ENCODE results near the gene DCD.
"Not testable (repeated sequence)": the region's sequence is repeated elsewhere in the genome, so short reads cannot be mapped to it uniquely, and the experiment has no call there.

The DCD gene

DNA sequence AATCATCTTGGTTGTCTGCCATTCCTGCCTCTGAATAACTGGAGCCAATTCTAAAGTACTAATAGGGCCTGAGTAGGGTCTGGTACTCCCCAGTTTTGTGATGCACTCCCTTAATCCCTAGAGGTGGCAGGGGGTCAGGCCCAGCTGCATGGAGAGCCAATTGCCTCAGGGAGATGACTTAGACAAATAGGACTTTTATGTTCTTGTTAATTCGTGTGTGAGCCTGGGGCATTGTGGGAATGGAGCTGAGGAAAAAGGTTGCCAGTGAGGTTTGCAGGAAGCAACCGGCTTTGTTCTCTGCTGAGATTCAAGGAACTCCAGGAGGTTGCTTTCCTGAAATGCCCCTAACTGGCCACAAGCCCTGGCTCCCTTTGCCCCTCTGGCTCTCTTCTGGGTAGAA lies 6.8 kb upstream of the DCD start:
- DNase-seq (ENCODE audit: low read depth in 3 of 3, low spot score in 1 of 3): no peak

- no peak for DNase-seq (ENCODE audit: low read depth in 3 of 3, low spot score in 1 of 3)
These were observed 4.9 kb upstream of the DCD start for GRCh38 chr12:54653025-54653424.

DNA sequence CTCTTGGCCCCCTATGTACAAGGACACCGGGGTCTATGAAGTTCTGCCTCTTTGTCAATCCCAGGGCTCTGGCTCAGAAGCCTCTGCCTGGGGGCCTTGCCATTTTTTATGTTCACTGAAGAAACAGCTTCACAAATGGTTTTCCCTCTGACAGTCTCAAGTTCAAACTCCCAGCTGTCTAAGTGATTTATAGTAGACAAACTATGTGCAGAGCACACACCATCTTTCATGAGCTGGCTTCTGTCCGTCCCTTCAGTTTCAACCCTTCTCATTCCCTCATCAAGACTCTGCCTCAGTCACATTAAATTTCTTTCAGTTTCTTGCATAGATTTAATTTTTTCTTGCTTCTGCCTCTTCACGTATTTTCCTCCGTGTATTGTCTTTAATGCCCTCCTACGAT lies 2.7 kb upstream of the DCD start:
- no peak for DNase-seq (ENCODE audit: low read depth in 3 of 3, low spot score in 1 of 3)

DNA sequence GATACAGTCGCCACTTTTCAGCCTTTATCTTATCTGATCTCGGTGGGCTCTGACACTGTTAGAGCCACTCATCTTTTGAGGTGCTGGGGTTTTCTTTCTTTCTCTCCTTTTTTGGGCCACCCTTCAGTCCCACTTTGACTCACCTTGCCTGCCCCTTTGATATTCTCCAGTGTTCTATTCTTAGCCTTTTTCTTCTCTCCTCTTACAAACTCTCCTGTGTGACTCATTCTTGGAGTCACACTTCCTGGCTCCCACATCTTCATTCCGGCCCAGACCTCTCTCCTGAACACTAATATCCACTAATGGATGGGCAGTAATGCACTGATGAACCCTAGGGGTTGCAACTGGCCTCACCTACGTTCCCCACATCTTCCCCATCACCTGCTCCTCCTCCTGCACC lies 2.2 kb upstream of the DCD start:
- no peak for DNase-seq (ENCODE audit: low read depth in 3 of 3, low spot score in 1 of 3)

DNA sequence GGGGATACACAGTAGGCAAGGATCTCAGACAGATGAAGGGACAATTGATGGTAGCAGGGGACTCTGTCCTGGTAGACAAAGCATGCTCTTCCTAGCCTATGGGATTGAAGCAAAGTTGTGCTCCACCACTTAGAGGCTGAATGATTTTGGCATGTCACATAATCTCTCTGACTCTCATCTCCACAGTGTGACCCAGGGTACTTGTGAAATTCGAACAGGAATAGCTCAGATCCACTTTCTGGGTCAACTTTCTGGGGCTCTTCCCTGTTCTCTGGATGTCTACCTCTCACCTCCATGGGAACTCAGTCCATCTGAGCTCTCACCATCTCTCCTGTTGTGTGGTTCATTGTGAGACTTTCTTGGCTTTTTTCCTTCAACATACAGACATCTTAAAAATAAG lies 1.7 kb upstream of the DCD start:
- DNase-seq (ENCODE audit: low read depth in 3 of 3, low spot score in 1 of 3): no peak

GRCh38 chr12:54641554-54641953 lies 6.6 kb downstream of the DCD start:
- DNase-seq (ENCODE audit: low read depth in 3 of 3, low spot score in 1 of 3): no peak

- DNase-seq (ENCODE audit: low read depth in 3 of 3, low spot score in 1 of 3): no peak
These were observed 7.1 kb downstream of the DCD start for GRCh38 chr12:54641089-54641488.

GRCh38 chr12:54639112-54639511 lies 9.1 kb downstream of the DCD start:
- not testable (repeated sequence) for DNase-seq (ENCODE audit: low read depth in 3 of 3, low spot score in 1 of 3)

DNA sequence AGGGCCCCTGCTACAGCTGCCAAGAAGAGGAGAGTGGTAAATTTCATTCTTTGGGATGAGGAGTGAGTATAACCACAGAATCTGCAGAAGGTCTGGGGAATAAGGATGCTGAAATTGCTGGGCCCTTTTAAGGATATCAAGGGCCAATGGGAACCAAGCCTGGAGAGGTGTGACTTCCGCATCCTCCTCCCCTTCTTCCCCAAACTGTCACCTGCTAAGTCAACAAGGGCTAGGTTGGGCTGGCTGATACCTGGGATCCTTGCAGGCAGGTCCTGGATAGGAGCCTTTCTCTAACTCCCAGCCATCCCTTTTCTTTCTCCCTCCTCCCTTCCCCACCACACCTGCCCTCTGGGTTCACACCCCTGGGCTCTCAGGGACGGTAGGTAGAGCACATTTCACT lies 13.4 kb downstream of the DCD start, which contains the start of gene LACRT:
TSS of gene LACRT (minus strand) at position 101 of the 400 bp plus-strand sequence. CDS start at position 47, 54 bp downstream.
- DNase-seq (ENCODE audit: low read depth in 3 of 3, low spot score in 1 of 3): no peak

DNA sequence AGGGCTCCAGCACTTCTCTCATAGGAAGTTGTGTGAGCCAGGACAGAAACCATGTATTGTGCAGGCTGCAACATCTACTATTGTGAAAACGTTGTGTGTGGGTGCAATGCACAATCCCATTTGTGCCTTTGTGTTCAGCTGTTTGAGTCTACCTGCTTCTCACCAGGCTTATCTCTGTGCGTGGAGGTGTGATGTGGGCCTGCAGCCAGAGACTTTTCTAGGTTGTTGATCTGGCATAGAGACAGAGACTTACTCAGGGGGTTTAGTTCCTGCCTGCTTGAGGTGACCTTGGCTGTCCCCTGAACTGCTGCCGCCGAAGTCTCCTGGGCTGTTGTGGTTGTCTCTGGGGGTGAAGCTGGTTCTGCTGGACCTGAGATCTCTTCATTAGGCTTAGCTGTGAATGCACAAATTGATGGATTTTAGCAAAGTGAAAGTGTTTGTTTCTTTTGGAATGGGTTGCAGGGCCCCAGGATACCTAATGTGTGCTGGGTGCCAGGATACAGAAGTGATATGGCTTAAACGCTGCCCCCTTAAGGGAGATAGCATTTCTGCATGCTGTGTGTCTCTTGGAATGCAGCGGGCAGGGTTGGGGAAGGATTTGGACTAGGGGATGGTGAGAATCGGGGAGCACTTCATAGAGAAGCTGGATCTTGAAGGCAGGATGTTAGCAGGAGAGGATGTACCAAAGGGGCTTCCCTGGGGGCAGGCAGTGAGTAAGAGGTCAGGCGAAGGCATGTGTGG lies 16.0 kb downstream of the DCD start:
- DNase-seq (ENCODE audit: low read depth in 3 of 3, low spot score in 1 of 3): no peak

GRCh38 chr12:54631551-54631950 lies 16.6 kb downstream of the DCD start:
- DNase-seq (ENCODE audit: low read depth in 3 of 3, low spot score in 1 of 3): no peak

DNA sequence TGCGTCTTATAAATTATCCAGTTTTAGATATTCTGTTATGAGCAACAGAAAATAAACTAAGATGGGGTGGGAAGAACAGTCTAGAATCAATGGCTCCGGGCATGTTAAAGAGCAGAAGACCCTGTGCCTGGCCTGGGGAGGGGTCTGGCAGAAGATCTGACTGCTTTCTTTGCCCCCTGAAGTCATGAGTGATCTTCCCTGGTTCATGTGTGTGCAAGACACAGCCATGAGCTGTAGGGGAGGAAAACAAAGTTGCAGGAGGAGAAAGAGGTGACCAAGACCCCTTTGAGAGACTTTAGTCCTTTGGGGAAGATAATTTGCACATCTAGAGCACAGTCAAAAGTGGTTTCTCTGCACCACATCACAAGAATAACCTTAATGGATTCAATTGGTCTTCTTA lies 18.2 kb downstream of the DCD start:
- no peak for DNase-seq (ENCODE audit: low read depth in 3 of 3, low spot score in 1 of 3)

DNA sequence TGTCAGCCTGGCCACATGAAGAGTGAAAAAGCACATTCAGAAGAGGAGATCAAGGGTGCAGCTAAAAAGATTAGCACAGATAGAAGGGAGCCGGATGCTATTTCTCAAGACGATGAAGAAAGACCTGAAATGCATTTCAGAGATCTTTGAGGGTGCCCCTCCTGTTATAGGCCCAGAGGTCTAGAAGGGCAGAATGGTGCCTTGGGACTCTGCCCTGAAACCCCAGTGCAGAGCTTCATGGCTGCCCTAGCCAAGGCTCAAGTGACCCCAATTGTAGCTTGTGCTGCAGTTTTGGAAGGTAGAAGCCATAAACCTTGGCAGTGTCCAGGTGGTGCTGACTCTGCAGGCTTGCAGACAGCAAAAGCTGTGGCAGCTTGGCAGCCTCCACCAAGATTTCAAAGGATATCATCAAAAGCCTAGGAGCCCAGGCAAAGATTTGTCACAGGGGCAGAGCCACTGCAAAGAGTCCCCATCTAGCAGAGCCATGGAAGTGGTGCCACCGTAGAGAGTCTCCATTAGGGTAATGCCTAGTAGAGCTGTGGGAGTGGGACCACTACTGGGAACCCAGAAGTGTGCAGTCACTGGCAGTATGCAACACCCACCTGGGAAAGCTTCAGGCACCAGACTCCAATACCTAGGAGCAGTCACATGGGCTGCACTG lies 19.8 kb downstream of the DCD start:
- no peak for DNase-seq (ENCODE audit: low read depth in 3 of 3, low spot score in 1 of 3)

GRCh38 chr12:54627304-54627703 lies 20.9 kb downstream of the DCD start:
- DNase-seq (ENCODE audit: low read depth in 3 of 3, low spot score in 1 of 3): no peak

DNA sequence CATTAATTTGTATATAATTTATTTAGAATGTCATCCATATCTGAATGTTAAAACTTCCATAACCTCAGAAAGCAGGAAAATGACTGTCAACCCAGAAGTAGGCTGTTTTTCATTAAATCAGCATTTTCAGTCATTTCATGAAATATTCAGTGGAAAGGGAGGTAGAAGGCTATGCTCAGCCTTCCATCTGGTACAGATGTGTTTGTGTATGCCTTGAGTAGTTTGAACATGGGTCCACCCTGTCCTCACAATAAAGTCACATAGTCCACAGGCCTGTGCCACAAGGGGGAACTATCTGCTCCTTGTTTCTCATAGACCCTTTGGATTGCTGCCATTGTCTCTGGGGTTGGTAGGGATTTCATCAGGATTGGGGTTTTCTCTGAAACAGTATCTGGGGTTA lies 22.6 kb downstream of the DCD start:
- no peak for DNase-seq (ENCODE audit: low read depth in 3 of 3, low spot score in 1 of 3)

DNA sequence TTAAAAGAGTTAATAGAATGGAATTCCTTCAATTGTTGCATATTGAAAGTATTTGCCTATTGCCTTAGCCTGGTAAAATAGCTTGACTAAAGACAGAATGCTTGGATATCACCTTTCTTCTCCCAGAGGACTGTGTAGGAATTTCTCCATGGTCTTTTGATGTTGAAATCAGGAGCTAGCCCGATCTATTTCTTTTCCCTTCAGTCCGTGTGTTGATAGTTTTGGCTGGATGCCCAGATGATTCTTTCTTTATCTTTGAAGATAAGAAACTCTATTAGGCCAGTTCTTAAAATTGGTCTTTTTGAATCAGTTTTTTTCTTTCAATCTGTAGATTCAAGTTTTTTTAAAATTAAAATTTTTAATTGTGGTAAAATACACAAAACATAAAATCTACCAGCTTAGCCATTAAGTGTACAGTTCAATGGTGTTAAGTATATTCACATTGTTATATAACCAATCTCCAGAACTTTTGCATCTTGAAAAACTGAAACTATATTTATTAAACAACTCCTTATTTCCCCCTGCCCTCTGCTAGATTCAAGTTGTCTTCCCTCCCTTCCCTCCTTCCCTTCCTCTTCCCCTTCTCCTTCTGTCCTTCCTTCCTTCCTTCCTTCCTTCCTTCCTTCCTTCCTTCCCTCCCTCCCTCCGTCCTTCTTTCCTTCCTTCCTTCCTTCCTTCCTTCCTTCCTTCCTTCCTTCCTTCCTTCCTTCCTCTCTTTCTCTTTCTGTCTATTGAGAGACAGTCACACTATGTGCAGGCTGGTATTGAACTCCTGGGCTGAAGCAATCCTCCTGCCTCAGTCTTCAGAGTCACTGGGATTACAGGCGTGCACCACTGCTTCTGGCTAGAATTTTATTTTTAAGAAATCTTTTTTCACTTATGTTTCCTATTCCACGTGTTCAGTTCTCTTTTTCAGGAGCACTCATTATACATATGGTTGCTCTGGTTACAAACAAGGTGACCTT lies 23.6 kb downstream of the DCD start:
- DNase-seq (ENCODE audit: low read depth in 3 of 3, low spot score in 1 of 3): no peak

DNA sequence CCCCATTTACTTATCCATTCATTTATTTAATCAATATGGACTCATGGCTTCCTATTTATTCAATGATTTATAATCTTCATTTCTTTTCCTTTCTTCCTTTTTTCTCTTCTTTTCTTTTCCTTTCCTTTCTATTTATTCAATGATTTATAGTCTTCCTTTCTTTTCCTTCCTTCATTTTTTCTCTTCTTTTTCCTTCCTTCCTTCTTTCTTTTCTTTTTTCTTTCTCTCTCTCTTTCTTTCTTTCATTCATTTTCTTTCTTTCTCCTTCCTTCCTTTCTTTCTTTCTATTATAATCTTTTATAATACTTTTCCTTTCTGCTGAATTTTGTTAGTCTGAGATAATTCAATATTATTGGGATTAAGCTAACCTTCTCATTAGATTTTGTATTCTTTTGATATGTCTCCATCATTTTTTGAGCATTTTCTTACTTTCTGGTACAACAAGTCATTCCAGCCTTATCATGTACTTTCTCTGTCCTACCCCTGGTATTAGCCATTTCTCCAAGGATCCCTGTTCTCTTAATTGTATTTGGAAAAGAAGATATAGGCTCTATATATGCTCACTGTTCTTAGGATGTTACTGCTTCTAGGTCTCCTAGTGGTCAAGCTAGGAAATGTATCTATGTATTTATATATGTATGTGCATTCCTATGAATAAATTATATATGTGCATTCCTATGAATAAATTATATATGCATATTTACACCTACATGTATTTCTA lies 25.5 kb downstream of the DCD start:
- DNase-seq (ENCODE audit: low read depth in 3 of 3, low spot score in 1 of 3): no peak

DNA sequence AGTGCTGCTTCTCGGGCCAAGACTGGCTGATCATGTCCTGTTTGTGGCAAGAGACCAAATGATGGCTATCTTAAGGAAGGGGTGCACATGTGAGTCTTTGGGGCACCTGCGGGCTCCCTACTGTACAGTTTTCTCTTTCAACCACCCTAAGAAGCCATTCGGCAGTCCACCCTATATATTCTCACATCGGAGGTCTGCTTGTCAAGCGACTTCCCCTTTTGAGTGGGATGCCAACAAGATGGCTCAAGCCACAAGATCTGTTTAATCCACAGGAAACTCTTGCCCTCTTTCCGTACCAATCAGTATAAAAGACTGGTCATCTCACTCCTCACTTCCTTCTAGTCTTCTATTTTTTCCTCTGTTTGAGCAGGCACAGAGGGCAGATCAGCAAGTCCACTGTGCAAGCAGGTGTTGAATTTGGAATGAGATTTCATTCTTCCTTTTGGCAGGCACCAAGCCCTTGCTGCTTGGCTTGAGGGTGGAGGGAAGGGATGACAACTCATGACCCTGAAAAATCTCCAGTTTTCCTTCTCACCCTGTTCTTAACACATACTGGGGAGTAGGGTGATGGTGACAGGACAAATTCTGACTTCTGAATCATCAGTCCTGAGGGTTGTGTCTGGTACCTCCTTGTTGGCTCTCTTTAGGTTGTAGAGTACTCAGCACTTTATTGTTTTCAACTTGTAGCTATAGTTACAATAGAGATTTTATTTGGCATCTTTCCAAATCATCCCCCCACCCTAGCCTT lies 31.1 kb downstream of the DCD start:
- DNase-seq (ENCODE audit: low read depth in 3 of 3, low spot score in 1 of 3): no peak

- no peak for DNase-seq (ENCODE audit: low read depth in 3 of 3, low spot score in 1 of 3)
These were observed 35.9 kb downstream of the DCD start for GRCh38 chr12:54612225-54612750.

DNA sequence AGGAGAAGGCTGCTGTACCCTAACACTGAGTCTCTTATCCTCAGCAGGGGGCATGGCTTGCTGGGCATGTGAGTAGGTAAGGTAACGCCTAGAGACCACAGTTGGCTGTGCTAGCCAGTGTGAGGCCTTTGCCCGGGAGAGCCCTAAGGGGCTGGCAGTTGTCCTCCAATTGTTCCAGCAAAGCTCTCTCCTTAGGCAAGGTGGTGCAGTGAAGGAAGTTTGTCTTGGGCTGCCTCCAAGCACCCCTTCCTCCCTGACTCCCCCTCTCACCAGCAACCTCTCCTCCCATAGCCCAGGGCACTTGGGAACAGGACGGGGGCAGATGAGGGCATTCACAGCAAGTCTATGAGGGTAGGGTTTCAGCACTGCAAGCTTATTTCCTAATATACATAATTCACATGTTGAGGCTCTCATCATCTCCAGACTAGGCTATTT lies 36.4 kb downstream of the DCD start:
- DNase-seq (ENCODE audit: low read depth in 3 of 3, low spot score in 1 of 3): no peak
